Ishikawa (cell line): ENCODE data around the gene NRG3.

ENCODE experiments used
- CREB1 ChIP-seq: IDR thresholded peaks from 2 replicates; pipeline ENCODE4 v1.6.1; 2012; ENCODE audit warnings: low read depth
- EP300 ChIP-seq: IDR thresholded peaks from 2 replicates; pipeline ENCODE4 v1.6.1; 2012; ENCODE audit warnings: borderline replicate concordance

- TF ChIP-seq EP300 (no peak), CREB1 (no peak)
These were observed 86.6 kb downstream of the NRG3 start for GRCh38 chr10:81961451-81962184.
